ENCODE measurements around the gene RBBP8. TPM values are rescaled to one million over a fixed set of nuclear protein-coding genes. Genes with fewer than 3 reads are reported as not detected.

The RBBP8 gene
- polyA plus RNA-seq, 1 donor from 2014 or later = 19.5 TPM

GRCh38 chr18:22988208-22988607 is 55.1 kb downstream of the RBBP8 start:
- no peak overlapping the region for H3K4me3 ChIP-seq (ENCODE audit: low read length)
- H3K9me3 ChIP-seq (ENCODE audit: low read length) = no peaks in the 10 kb centered on the region
- H3F3A ChIP-seq (ENCODE audit: insufficient read depth, low read length, poor library complexity, severe bottlenecking) = no peaks in the 10 kb centered on the region

GRCh38 chr18:22998344-22998743 is 65.2 kb downstream of the RBBP8 start:
- Histone ChIP-seq H4K20me1 (ENCODE audit: insufficient read depth) (no peaks in the 10 kb centered on the region), H3K79me2 (replicated peaks; ENCODE audit: insufficient read depth, low read length) (no peaks in the 10 kb centered on the region), H3K4me3 (ENCODE audit: low read length) (no peak overlapping the region), H3K9me3 (ENCODE audit: low read length) (no peaks in the 10 kb centered on the region), H3K9ac (ENCODE audit: low read length) (no peak overlapping the region), H3K27ac (ENCODE audit: low read length) (no peak overlapping the region), H3K4me2 (ENCODE audit: low read length) (no peak overlapping the region), H2AFZ (ENCODE audit: low read depth, low read length) (no peak overlapping the region), H3K36me3 (ENCODE audit: insufficient read depth, low read length) (no peaks in the 10 kb centered on the region), H3F3A (ENCODE audit: insufficient read depth, low read length, poor library complexity, severe bottlenecking) (no peaks in the 10 kb centered on the region), H3K27me3 (ENCODE audit: insufficient read depth, low read depth, low read length) (no peaks in the 10 kb centered on the region), H3K9me2 (ENCODE audit: insufficient read depth, low read length) (no peaks in the 10 kb centered on the region)
- TF ChIP-seq SMC3 (conservative IDR thresholded peaks at IDR 0.05; ENCODE audit: poor library complexity) (no peak), RAD21 (conservative IDR thresholded peaks at IDR 0.05) (no peak), EP300 (conservative IDR thresholded peaks at IDR 0.05; ENCODE audit: poor library complexity, severe bottlenecking) (no peak), EZH2 (IDR thresholded peaks at IDR 0.05; ENCODE audit: borderline replicate concordance, insufficient read depth, low read length, poor library complexity, severe bottlenecking) (no peak), TAF1 (IDR thresholded peaks at IDR 0.05; ENCODE audit: low read depth) (no peak), REST (IDR thresholded peaks at IDR 0.05; ENCODE audit: borderline replicate concordance) (no peak), MXI1 (conservative IDR thresholded peaks at IDR 0.05; ENCODE audit: poor library complexity, severe bottlenecking) (no peak), POLR2AphosphoS5 (IDR thresholded peaks at IDR 0.05) (no peak)

More at GRCh38 chr18:22988208-22988607, 55.1 kb downstream of the RBBP8 start:
- H3K27me3 ChIP-seq (ENCODE audit: insufficient read depth, low read depth, low read length) = no peaks in the 10 kb centered on the region
- H3K36me3 ChIP-seq (ENCODE audit: insufficient read depth, low read length) = no peaks in the 10 kb centered on the region
- H4K20me1 ChIP-seq (ENCODE audit: insufficient read depth) = no peaks in the 10 kb centered on the region
- TF ChIP-seq RAD21 (conservative IDR thresholded peaks at IDR 0.05) (no peak), EZH2 (IDR thresholded peaks at IDR 0.05; ENCODE audit: borderline replicate concordance, insufficient read depth, low read length, poor library complexity, severe bottlenecking) (no peak), EP300 (conservative IDR thresholded peaks at IDR 0.05; ENCODE audit: poor library complexity, severe bottlenecking) (no peak), REST (IDR thresholded peaks at IDR 0.05; ENCODE audit: borderline replicate concordance) (no peak), SMC3 (conservative IDR thresholded peaks at IDR 0.05; ENCODE audit: poor library complexity) (no peak), POLR2AphosphoS5 (IDR thresholded peaks at IDR 0.05) (no peak), MXI1 (conservative IDR thresholded peaks at IDR 0.05; ENCODE audit: poor library complexity, severe bottlenecking) (no peak), TAF1 (IDR thresholded peaks at IDR 0.05; ENCODE audit: low read depth) (no peak)
- TF ChIP-seq, protein P1, sequence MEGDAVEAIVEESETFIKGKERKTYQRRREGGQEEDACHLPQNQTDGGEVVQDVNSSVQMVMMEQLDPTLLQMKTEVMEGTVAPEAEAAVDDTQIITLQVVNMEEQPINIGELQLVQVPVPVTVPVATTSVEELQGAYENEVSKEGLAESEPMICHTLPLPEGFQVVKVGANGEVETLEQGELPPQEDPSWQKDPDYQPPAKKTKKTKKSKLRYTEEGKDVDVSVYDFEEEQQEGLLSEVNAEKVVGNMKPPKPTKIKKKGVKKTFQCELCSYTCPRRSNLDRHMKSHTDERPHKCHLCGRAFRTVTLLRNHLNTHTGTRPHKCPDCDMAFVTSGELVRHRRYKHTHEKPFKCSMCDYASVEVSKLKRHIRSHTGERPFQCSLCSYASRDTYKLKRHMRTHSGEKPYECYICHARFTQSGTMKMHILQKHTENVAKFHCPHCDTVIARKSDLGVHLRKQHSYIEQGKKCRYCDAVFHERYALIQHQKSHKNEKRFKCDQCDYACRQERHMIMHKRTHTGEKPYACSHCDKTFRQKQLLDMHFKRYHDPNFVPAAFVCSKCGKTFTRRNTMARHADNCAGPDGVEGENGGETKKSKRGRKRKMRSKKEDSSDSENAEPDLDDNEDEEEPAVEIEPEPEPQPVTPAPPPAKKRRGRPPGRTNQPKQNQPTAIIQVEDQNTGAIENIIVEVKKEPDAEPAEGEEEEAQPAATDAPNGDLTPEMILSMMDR (IDR thresholded peaks at IDR 0.05; ENCODE audit: poor library complexity, severe bottlenecking) = no peak
- H3K9ac ChIP-seq (ENCODE audit: low read length) = no peak overlapping the region
- H3K4me2 ChIP-seq (ENCODE audit: low read length) = no peak overlapping the region
- no peaks in the 10 kb centered on the region for H3K9me2 ChIP-seq (ENCODE audit: insufficient read depth, low read length)
- H3K27ac ChIP-seq (ENCODE audit: low read length) = no peak overlapping the region
- no peaks in the 10 kb centered on the region for H3K79me2 ChIP-seq (replicated peaks; ENCODE audit: insufficient read depth, low read length)
- no peak overlapping the region for H2AFZ ChIP-seq (ENCODE audit: low read depth, low read length)
